GM12891 (cell line): ENCODE data around the gene HSF2BP.

Experiments used
- PAX5 ChIP-seq: IDR thresholded peaks from 2 replicates; pipeline ENCODE4 v1.6.1; 2011; ENCODE audit warnings: low read length, moderate library complexity, mild to moderate bottlenecking; ENCODE audit not compliant: insufficient read depth, severe bottlenecking
- POLR2A ChIP-seq: IDR thresholded peaks from 2 replicates; pipeline ENCODE4 v1.6.1; 2011; ENCODE audit warnings: low read depth, low read length, control low read depth
- POLR2AphosphoS5 ChIP-seq: IDR thresholded peaks from 2 replicates; pipeline ENCODE4 v1.6.1; 2011; ENCODE audit warnings: low read depth, low read length, control low read depth
- POU2F2 ChIP-seq: IDR thresholded peaks from 2 replicates; pipeline ENCODE4 v1.6.1; 2011; ENCODE audit warnings: low read depth, mild to moderate bottlenecking, control low read depth, low read length, moderate library complexity
- SPI1 ChIP-seq: IDR thresholded peaks from 2 replicates; pipeline ENCODE4 v1.6.1; 2011; ENCODE audit warnings: low read depth, low read length, control low read depth
- TAF1 ChIP-seq: IDR thresholded peaks from 2 replicates; pipeline ENCODE4 v1.6.1; 2011; ENCODE audit warnings: low read depth, low read length, control low read depth

GRCh38 chr21:43701936-43702784 is 42.9 kb upstream of the HSF2BP start:
- TF ChIP-seq SPI1: no peak
- no peak for TF ChIP-seq POLR2A
- TF ChIP-seq TAF1: no peak
- no peak for TF ChIP-seq POLR2AphosphoS5
- TF ChIP-seq PAX5: no peak
- no peak for TF ChIP-seq POU2F2
